Prostate gland (tissue), 2 donors: ENCODE results near the gene CSNK1G2. TPM values are rescaled to one million over a fixed set of nuclear protein-coding genes. Genes with fewer than 3 reads are reported as not detected.
A peak's percentile ranks its signal among the peaks of the same experiment; 100 is the strongest.

Experiments
- DNase-seq: peaks from one replicate; pipeline ENCODE4 v3.0.0-alpha.2; 2019; ENCODE audit warnings: low spot score
- H3K27ac ChIP-seq, 2 donors: fragments of 200-600 bp; sonication (generic); 2 replicates each; pipeline ENCODE4 v1.5.1; 2017 to 2019
- H3K27me3 ChIP-seq: fragments of 200-600 bp; sonication (generic); replicated peaks from 2 replicates; pipeline ENCODE4 v1.5.1; 2019; ENCODE audit not compliant: insufficient read depth
- H3K36me3 ChIP-seq, 2 donors: fragments of 200-600 bp; sonication (generic); 1 replicate in 1 of 2; 2 replicates in 1 of 2; pipeline versions ENCODE4 v1.5.1 to v1.8.1; 2017 to 2019
- H3K4me1 ChIP-seq: fragments of 200-600 bp; sonication (generic); replicated peaks from 2 replicates; pipeline ENCODE4 v1.5.1; 2019
- H3K4me3 ChIP-seq, 2 donors: fragments of 200-600 bp; sonication (generic); 2 replicates each; pipeline ENCODE4 v1.5.1; 2017 to 2019
- H3K9me3 ChIP-seq: fragments of 200-600 bp; sonication (generic); 2 replicates; pipeline ENCODE4 v1.5.1; 2017
- POLR2A ChIP-seq: fragments of 450-650 bp; IDR thresholded peaks from one replicate; pipeline ENCODE4 v1.6.1; 2016; ENCODE audit warnings: antibody characterized with exemption, mild to moderate bottlenecking
- POLR2AphosphoS5 ChIP-seq: sonication (generic); formaldehyde crosslinking; IDR thresholded peaks from one replicate; pipeline ENCODE4 v1.6.1; 2017; ENCODE audit warnings: antibody characterized with exemption
- WGBS: methylation state at CpG from one replicate; pipeline ENCODE4 v1.1.5; 2018; 5-methylcytosine and 5-hydroxymethylcytosine counted together
- intact Hi-C: fragments of 100-400 bp; cut with DNase I; formaldehyde crosslinking; loops from one replicate; pipeline ENCODE4 v1.14.2; 2022
- total RNA-seq, 2 donors: library from RNA; depleted of rRNA; stranded (reverse); fragments of >200 nt; gene quantifications; one replicate each; pipeline ENCODE4 v1.1.0, GENCODE V29; 2016
- TF ChIP-seq, protein P1 (sequence below), 4 experiments: fragments of 200-600 bp in 2 of 4; fragments of 450-650 bp in 2 of 4; sonication (generic) in 2 of 4; IDR thresholded peaks; 1 replicate in 3 of 4; 2 replicates in 1 of 4; pipeline ENCODE4 v1.5.1; 2016 to 2019; ENCODE audit warnings: antibody characterized with exemption in 4 of 4, mild to moderate bottlenecking in 2 of 4, moderate library complexity in 2 of 4

The CSNK1G2 gene
- total RNA-seq, 2 donors from 2014 or later: 56.5 to 107 TPM

DNA sequence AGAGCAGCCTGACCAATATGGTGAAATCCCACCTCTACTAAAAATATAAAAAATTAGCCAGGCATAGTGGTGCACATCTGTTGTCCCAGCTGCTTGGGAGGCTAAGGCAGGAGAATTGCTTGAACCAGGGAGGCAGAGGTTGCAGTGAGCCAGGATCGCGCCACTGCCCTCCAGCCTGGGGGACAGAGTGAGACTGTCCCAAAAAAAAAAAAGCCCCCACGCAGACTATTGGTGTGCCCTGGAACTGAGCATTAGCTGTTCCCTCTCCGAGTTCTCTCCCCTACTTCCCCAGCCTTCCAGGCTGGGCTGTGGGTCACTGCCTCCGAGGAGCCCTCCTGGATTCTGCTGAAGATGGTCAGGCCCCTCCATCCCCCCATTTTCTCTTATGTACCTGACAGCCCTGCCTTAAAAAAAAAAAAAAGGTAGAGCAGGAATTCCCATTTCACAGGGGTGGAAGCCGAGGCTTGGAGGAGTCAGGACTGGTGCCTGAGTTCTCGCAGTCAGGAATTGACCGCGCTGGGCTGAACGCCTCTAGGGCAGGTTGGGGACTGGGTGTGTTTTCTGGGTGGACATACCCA is 33.9 kb upstream of the CSNK1G2 start:
- TF ChIP-seq, protein P1, sequence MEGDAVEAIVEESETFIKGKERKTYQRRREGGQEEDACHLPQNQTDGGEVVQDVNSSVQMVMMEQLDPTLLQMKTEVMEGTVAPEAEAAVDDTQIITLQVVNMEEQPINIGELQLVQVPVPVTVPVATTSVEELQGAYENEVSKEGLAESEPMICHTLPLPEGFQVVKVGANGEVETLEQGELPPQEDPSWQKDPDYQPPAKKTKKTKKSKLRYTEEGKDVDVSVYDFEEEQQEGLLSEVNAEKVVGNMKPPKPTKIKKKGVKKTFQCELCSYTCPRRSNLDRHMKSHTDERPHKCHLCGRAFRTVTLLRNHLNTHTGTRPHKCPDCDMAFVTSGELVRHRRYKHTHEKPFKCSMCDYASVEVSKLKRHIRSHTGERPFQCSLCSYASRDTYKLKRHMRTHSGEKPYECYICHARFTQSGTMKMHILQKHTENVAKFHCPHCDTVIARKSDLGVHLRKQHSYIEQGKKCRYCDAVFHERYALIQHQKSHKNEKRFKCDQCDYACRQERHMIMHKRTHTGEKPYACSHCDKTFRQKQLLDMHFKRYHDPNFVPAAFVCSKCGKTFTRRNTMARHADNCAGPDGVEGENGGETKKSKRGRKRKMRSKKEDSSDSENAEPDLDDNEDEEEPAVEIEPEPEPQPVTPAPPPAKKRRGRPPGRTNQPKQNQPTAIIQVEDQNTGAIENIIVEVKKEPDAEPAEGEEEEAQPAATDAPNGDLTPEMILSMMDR (IDR thresholded peaks at IDR 0.05): no peak
- TF ChIP-seq POLR2A (no peak), POLR2AphosphoS5 (no peak)
- intact Hi-C loops: no loop called here
- peak overlapping the region in 1 of 2 donors; percentile 19 for H3K4me3 ChIP-seq
- H3K27ac ChIP-seq: peak overlapping the region; percentile 71 to 75
- peaks cover 15% of the 10 kb centered on the region for H3K4me1 ChIP-seq
- DNase-seq: no peak
- WGBS: 87% methylated on average over 10 of the region's 10 CpGs
- no peaks in the 10 kb centered on the region for H3K9me3 ChIP-seq
- no peaks in the 10 kb centered on the region for H3K27me3 ChIP-seq
- no peaks in the 10 kb centered on the region for H3K36me3 ChIP-seq

DNA sequence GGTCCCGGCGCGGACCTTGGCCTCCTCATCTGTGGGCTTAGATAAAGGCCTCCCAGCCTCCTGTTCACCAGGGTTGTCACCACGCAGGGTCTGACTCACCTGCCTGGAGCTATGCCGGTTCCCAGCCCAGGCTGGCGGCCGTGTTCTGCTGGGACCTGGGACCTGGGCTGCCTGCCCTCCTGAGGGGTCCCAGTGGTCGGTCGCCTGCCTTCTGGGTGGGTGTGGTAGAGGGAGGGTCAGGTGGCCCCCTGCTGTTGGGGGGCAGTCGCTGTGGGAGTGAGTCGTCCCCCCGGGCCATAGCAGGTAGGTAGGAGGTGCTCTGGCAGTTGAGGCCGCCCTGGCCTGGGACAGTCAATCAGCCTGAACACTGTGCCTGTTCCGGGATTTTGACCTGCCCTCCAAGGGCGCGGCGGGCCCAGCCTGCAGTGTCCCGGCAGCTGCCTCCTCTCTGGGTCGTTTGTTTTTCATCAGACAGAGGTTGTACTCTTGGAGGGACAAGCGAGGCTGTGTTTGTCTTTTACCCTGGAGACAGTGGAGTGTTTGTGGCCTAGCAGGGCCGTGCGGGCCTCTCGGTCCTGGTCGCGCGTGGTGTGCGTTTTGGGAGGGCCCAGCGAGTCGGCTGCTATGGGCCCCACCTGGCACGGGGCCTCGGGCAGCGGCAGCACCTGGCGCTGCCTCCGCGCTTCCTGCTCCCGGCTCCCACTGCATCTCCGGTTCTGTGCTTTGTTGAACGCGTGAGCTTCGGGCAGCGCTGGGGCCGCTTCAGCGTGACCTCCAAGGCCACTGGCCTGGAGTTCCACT is 33.2 kb upstream of the CSNK1G2 start:
- H3K4me1 ChIP-seq: peaks cover 15% of the 10 kb centered on the region
- H3K27me3 ChIP-seq: no peaks in the 10 kb centered on the region
- no peak for TF ChIP-seq POLR2AphosphoS5
- TF ChIP-seq, protein P1 (IDR thresholded peaks at IDR 0.05): no peak
- peak; percentile 30 for TF ChIP-seq POLR2A
- no peaks in the 10 kb centered on the region for H3K9me3 ChIP-seq
- H3K4me3 ChIP-seq: peak overlapping the region; percentile 3 to 19
- DNase-seq: no peak
- WGBS: 53% methylated on average over 27 of the region's 43 CpGs
- H3K36me3 ChIP-seq: peaks cover 0 to 1% of the 10 kb centered on the region in 2 donors
- intact Hi-C loops: no loop called here
- H3K27ac ChIP-seq: peak overlapping the region; percentile 71 to 75

DNA sequence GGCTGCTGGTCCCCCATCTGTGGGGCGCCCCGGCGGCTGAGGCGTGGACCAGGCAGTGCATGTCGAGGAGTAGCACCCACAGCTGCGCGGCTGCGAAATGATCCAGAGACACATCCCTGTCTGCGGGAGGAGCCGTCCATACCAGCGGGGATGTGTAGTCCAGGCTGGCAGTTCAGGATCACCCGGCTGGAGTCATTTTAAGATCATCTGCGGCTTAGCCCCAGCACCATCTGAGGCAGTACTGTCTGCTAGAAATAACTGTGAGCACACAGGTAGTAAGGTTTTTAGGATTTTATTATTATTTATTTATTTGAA is 32.7 kb upstream of the CSNK1G2 start:
- intact Hi-C loops: no loop called here
- Histone ChIP-seq H3K4me3 (peak overlapping the region in 1 of 2 donors; percentile 19), H3K4me1 (peaks cover 15% of the 10 kb centered on the region), H3K27me3 (no peaks in the 10 kb centered on the region), H3K27ac (peak overlapping the region; percentile 71 to 75), H3K9me3 (no peaks in the 10 kb centered on the region), H3K36me3 (peaks cover 0 to 5% of the 10 kb centered on the region in 2 donors)
- DNase-seq: no peak
- TF ChIP-seq, protein P1 (IDR thresholded peaks at IDR 0.05): no peak
- no peak for TF ChIP-seq POLR2A
- TF ChIP-seq POLR2AphosphoS5: no peak
- WGBS: 79% methylated on average over 13 of the region's 13 CpGs

DNA sequence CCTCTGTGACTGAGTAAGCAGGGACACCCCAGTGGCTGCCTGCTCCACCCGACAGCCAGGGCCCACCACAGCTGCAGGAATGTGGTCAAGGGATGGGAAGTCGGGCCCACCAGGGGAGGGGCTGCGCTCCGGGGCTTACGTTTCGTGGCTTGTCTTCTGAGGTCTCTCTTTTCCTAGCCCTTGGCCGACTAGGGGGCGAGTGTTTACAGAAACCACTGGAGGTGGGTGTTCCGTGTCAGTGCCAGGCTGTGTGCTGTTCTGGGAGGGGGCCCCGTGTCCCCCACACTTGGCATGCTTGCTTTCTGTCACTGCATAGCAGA is 31.3 kb upstream of the CSNK1G2 start:
- Histone ChIP-seq H3K27ac (no peak overlapping the region), H3K4me1 (peaks cover 15% of the 10 kb centered on the region), H3K4me3 (no peak overlapping the region), H3K9me3 (no peaks in the 10 kb centered on the region), H3K27me3 (no peaks in the 10 kb centered on the region), H3K36me3 (peaks cover 0 to 5% of the 10 kb centered on the region in 2 donors)
- DNase-seq: no peak
- intact Hi-C loops: no loop called here
- TF ChIP-seq, protein P1 (IDR thresholded peaks at IDR 0.05): no peak
- TF ChIP-seq POLR2AphosphoS5 (no peak), POLR2A (no peak)
- WGBS: 64% methylated on average over 10 of the region's 10 CpGs

DNA sequence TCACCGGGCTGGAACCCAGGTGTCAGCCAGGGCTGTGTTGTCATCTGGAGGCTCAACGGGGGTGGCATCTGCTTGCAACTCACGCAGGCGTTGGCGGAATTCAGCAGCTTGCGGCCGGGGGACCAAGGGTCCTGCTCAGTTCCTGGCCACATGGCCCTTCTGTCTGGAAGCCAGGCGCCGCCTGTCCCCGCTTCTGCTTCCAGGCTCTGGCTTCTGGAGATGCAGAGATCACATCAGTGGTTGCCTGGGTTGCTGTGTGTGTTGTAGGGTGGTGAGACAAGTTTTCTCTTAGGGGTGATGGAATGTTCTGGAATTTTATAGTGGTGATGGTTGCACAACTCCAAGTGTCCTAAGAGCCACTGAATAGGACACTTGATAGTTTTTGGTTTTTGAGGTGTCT is 30.8 kb upstream of the CSNK1G2 start:
- Histone ChIP-seq H3K4me3 (no peak overlapping the region), H3K27me3 (no peaks in the 10 kb centered on the region), H3K4me1 (peaks cover 15% of the 10 kb centered on the region), H3K27ac (no peak overlapping the region), H3K36me3 (peaks cover 0 to 5% of the 10 kb centered on the region in 2 donors), H3K9me3 (no peaks in the 10 kb centered on the region)
- TF ChIP-seq, protein P1 (IDR thresholded peaks at IDR 0.05): no peak
- TF ChIP-seq POLR2A (no peak), POLR2AphosphoS5 (no peak)
- no peak for DNase-seq
- WGBS: 93% methylated on average over 10 of the region's 10 CpGs
- intact Hi-C loops: no loop called here
